ENCODE results near the gene TSC2.

GRCh38 chr16:2045965-2046892 is 1.6 kb upstream of the TSC2 start:
- TF ChIP-seq CTCF (IDR thresholded peaks at IDR 0.05 in 8 of 11, conservative IDR thresholded peaks at IDR 0.05 in 3 of 11) (no peak), POLR2AphosphoS5 (IDR thresholded peaks at IDR 0.05) (no peak)

Measured in spleen (tissue), 7 donors.